GM21390 (cell line): ENCODE results near the gene F2R.
"Not testable (repeated sequence)": the region's sequence is repeated elsewhere in the genome, so short reads cannot be mapped to it uniquely, and the experiment has no call there.

Source experiments
- ATAC-seq: cut with Tn5 transposase; IDR thresholded peaks from one replicate; pipeline ENCODE4 v1.9.1; 2021; ENCODE audit not compliant: unreplicated experiment

The F2R gene

DNA sequence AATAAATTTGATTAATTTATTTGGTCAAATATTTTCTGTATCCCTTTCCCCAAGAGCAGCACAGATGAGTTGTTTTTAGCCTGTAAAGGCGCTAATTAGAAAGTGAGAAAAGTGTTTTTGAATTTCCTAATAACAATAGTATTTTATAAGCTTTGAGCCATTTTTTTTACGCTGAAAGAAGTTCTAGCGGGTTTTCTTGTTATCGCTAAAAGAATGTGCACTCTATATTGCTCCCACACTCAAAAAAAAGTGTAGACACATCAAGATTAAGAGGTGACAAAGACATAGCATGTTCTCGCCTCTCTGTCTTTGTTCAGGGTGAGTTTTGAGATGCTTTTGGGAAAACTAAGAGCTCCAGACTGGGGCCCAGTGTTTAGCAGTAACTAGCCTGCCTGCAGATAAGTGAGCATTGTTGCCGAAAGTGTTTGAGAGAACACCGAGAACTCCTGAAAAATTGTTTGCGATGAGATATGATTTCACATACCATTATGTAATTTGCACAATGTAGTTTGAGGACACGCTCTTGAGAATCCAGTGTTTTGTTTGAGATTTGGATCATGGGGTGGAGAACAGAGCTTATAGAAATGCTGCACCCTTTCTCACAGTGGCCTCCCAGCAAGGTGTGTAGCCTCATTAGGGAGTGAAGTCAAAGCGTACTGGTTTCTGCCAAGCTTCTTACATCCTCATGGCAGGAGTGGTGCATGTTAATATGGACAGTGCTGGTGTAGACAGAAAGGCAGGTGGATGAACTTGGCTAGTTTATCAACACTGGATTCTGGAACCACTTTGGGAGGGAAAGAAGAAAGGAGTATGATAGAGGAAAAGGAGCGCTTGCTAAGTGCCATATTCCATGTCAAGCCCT lies 1.5 kb downstream of the F2R start:
- no peak for ATAC-seq

DNA sequence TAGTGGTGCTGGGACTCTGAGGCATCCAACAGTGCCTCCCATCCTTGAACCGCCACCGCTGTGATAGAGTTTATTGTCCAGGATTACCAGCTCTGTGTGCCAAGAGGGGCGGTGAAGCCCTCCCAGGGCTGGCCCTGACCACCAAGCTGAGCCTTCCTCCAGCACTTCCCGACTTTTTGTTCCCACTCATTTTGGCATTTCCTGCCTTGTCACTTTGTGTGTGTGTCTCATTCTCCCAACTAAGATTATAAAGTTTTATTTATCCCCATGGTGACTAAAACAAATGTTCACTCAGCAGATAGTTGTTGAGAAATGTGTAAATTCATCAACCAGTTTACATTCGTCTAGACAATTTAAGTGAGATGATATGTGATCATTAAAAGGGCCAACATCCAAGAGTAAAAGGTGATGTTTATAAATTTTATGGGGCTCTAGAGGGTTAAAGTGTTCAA lies 2.5 kb downstream of the F2R start:
- no peak for ATAC-seq

DNA sequence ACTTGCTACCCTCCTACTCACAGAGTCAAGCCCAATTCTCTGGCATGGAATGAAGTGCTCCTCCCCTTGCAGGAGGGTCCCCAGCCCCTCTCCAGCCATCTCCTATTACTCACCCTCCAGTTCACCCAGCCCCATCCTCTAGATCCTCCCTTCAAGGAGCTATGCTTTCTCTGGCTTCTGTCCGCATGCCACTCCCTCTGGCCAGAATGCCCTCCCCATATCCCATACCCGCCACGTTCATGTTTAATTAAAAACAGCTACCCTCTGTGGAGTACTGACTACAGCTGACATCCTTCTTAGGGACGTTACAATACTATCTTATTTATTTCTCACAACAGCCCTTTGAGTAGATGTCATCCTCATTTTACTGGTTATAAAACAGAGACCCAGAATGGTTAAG lies 3.0 kb downstream of the F2R start:
- ATAC-seq, result no peak

GRCh38 chr5:76720988-76721569 lies 5.2 kb downstream of the F2R start:
- ATAC-seq, result peak; percentile 92

DNA sequence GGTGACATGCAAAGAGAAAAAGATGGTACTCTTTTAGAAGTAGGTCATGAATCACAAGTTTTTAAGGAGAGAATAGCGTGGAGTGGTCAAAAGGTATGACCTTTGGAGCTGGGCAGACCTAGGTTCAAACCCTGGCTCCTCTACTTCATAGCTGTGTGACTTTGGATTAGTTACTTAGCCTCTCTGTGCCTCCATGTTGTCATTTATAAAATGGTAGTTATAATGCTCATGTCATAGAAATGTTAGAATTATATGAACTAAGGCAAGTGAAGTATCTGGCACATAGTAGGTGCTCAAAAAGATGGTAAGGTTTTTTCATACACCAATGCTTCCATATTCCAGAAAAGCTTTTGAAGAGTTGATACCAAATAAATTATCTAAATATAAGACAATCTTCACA lies 7.3 kb downstream of the F2R start:
- ATAC-seq, result no peak

GRCh38 chr5:76723906-76724305 lies 8.0 kb downstream of the F2R start:
- ATAC-seq, result no peak

- no peak for ATAC-seq
These were observed 8.9 kb downstream of the F2R start for GRCh38 chr5:76724871-76725270.

GRCh38 chr5:76728965-76729364 lies 13.0 kb downstream of the F2R start:
- ATAC-seq, result no peak

DNA sequence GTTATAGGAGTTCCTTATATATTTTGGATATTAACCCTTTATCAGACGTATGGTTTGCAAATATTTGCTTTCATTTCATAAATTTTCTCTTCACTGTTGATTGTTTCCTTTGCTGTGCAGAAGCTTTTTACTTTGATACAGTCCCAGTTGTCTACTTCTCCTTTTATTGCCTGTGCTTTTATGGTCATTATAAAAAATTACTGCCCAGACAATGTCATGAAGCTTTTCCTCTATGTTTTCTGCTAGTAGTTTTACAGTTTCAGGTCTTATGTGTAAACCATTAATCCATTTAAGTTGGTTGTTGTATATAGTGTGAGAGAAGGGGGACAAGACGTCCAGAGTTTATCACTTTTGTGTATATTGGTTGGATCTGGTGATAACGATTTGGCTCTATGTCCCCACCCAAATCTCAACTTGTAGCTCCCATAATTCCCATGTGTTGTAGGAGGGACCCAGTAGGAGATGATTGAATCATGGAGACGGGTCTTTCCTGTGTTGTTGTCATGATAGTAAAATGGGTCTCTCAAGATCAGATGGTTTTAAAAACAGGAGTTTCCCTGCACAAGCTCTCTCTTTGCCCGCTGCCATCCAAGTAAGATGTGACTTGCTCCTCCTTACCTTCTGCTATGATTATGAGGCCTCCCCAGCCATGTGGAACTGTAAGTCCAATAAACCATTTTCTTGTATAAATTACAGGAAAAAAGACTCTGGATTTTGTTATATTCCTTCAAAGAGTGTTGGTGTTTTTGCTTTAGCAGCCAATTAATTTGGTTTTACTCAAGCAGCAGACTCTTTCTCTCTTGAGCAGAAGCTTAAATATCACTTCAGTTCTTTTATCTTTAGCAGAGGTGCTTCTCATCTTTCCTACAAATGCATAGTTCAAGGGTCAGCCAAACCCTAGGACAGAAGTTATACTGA lies 13.7 kb downstream of the F2R start:
- no peak for ATAC-seq

DNA sequence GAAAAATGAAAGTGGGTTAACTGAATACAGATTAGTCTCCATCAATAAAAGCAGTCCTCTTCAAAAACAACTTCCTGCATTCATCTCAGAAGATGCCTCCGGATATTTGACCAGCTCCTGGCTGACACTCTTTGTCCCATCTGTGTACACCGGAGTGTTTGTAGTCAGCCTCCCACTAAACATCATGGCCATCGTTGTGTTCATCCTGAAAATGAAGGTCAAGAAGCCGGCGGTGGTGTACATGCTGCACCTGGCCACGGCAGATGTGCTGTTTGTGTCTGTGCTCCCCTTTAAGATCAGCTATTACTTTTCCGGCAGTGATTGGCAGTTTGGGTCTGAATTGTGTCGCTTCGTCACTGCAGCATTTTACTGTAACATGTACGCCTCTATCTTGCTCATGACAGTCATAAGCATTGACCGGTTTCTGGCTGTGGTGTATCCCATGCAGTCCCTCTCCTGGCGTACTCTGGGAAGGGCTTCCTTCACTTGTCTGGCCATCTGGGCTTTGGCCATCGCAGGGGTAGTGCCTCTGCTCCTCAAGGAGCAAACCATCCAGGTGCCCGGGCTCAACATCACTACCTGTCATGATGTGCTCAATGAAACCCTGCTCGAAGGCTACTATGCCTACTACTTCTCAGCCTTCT lies 16.6 kb downstream of the F2R start:
- ATAC-seq, result no peak

GRCh38 chr5:76733049-76733417 lies 17.1 kb downstream of the F2R start:
- no peak for ATAC-seq

- ATAC-seq, result no peak
These were observed 20.0 kb downstream of the F2R start for GRCh38 chr5:76735762-76736545.

GRCh38 chr5:76736679-76737556 lies 21.0 kb downstream of the F2R start:
- ATAC-seq, result no peak

DNA sequence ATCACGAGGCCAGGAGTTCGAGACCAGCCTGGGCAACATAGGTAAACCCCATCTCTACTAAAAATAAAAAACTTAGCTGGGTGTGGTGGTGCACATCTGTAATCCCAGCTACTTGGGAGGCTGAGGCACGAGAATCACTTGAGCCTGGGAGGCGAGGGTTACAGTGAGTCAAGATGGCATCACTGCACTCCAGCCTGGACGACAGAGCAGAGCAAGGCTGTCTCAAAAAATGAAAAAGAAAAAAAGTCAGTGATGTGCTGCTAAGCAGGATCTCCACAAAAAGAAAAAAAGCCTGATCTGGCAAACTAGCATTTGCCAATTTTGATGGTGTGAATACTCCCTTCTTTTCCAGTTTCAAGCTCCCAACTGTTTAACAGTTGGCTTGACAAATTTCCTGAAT lies 21.9 kb downstream of the F2R start:
- ATAC-seq, result no peak

DNA sequence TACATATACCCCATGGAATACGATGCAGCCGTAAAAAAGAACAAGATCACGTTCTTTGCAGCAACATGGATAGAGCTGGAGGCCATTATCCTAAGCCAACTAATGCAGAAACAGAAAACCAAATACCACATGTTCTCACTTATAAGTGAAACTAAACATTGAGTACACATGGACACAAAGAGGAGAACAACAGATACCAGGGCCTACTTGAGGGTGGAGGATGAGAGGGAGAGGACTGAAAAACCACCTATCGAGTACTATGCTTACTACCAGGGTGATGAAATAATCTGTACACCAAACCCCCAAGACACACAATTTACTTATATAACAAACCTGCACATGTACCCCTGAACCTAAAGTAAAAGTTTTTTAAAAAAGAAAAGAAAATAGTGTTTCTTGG lies 25.6 kb downstream of the F2R start:
- ATAC-seq, result not testable (repeated sequence)

- no peak for ATAC-seq
These were observed 26.7 kb downstream of the F2R start for GRCh38 chr5:76742583-76742982.

DNA sequence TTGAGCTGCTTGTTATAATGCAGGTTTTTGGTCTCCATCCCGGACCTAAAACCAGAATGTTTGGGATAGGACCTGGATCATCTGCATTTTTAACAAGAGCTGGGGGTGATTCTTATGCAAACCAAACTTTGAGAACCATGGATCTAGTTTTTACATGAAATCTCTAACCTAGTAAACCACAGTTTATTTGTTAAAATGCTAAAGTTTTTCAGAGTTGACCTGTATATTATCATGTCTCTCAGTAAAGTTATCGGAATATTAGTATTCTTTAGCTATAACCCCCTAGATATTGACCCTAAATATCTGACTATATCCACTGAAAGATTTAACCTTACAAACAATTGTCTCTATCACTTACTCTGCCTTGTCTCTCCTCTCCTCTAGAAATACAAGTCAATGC lies 28.7 kb downstream of the F2R start:
- no peak for ATAC-seq

- ATAC-seq, result no peak
These were observed 29.7 kb downstream of the F2R start for GRCh38 chr5:76745670-76746069.

GRCh38 chr5:76746677-76747076 lies 30.8 kb downstream of the F2R start:
- no peak for ATAC-seq
